ENCODE data around the gene TRAT1.

The TRAT1 gene

GRCh38 chr3:108883373-108883772 is 60.8 kb downstream of the TRAT1 start:
- TF ChIP-seq, protein P1, sequence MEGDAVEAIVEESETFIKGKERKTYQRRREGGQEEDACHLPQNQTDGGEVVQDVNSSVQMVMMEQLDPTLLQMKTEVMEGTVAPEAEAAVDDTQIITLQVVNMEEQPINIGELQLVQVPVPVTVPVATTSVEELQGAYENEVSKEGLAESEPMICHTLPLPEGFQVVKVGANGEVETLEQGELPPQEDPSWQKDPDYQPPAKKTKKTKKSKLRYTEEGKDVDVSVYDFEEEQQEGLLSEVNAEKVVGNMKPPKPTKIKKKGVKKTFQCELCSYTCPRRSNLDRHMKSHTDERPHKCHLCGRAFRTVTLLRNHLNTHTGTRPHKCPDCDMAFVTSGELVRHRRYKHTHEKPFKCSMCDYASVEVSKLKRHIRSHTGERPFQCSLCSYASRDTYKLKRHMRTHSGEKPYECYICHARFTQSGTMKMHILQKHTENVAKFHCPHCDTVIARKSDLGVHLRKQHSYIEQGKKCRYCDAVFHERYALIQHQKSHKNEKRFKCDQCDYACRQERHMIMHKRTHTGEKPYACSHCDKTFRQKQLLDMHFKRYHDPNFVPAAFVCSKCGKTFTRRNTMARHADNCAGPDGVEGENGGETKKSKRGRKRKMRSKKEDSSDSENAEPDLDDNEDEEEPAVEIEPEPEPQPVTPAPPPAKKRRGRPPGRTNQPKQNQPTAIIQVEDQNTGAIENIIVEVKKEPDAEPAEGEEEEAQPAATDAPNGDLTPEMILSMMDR (IDR thresholded peaks at IDR 0.05; ENCODE audit: low read depth, low read length), result no peak
- H3K4me3 ChIP-seq (ENCODE audit: low read depth, low read length), result no peak overlapping the region

DNA sequence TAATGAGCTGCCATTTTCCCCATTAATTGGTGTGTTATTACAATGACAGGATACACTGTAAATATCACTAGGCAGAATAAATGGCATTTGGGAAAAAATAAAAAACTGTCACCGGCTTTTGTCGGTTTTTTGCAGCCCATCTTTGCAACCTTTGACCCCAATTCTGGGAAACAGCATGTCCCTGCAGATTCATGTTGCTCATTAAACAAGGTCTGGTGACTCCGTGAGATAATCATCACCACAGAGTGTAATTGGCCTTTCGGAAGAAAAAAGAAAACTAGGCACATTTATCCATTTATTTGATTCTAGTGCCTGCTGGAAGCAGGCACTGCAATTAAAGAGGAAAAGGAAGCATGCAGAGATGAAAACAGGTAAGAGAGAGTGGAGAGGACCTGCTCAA is 64.5 kb downstream of the TRAT1 start:
- TF ChIP-seq, protein P1 (IDR thresholded peaks at IDR 0.05; ENCODE audit: low read depth, low read length), result no peak
- H3K4me3 ChIP-seq (ENCODE audit: low read depth, low read length), result no peak overlapping the region

DNA sequence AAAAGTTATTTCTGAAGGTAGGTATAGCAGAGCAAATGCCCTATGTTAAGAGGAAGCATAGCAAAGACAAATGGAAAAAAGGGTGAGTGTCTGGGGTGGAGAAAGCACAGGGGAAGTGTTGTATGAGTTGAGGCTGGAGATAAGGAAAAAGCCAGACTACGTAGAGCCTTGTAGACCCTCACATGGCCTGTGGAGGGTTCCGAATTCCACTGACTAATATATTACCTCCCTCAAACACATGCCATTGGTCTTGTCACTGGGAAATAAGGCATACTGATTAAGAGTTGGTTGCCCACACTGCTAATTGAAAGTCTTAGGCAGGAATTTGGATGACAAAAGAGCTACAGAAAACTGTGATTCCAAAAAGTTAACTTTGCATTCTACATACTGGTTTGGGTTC is 65.2 kb downstream of the TRAT1 start:
- TF ChIP-seq, protein P1 (IDR thresholded peaks at IDR 0.05; ENCODE audit: low read depth, low read length), result no peak
- no peak overlapping the region for H3K4me3 ChIP-seq (ENCODE audit: low read depth, low read length)

DNA sequence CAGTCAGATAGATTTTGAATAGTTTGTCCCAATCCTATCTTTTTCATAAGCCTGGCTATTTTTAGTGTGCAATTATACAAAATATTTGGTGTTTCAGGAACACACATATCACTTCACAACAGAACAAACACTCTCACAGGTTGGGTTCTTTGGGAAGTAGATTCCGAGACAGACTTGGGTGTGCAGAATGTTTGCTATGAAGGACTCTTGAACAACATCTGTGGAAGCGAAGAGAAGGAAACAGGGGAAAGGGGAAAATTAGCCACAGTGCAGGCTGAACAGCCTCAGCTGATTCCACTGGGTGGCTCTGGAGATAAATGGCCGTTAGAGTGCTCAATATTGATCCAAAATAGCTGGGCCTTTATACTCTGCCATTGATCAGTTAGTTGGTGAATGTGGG is 69.2 kb downstream of the TRAT1 start:
- TF ChIP-seq, protein P1 (IDR thresholded peaks at IDR 0.05; ENCODE audit: low read depth, low read length), result no peak
- no peak overlapping the region for H3K4me3 ChIP-seq (ENCODE audit: low read depth, low read length)

DNA sequence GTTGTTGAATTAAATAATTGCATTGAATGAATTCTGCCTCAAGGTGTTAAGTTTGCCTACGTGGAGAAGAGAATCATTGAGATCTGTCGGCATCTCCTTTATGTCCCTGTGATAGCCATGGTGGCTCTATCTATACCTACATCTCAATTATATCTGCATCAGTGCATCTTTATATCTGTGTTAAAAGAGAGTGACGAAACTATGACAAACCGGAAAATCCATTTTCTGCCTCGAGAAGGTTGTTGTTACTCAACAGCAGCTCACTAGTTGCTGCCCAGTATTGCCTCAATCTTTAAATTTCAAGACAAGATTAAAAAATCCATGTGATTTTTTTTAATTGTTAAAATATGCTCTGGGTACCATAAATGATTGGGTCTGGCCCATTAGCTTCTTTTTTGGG is 72.4 kb downstream of the TRAT1 start:
- TF ChIP-seq, protein P1 (IDR thresholded peaks at IDR 0.05; ENCODE audit: low read depth, low read length), result no peak
- H3K4me3 ChIP-seq (ENCODE audit: low read depth, low read length), result no peak overlapping the region

DNA sequence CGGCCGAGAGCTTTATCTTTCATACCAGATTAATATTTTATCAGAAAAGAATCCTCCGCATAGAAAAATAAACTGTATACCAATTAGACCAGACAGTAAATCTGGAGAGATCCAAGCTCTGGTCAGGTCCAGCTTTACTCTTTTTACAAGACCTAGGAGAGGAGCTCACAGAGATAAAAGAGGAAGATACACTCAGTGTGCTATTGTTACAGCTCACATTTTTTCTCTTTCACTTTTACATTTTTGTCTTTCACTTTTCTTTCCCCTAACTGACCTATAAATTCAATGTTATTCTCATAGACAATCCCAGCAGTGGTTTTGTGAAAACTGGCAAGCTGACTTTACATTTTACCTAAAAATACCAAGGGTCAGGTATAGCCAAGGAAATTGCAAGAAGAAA is 75.3 kb downstream of the TRAT1 start:
- TF ChIP-seq, protein P1 (IDR thresholded peaks at IDR 0.05; ENCODE audit: low read depth, low read length), result no peak
- no peak overlapping the region for H3K4me3 ChIP-seq (ENCODE audit: low read depth, low read length)

GRCh38 chr3:108899530-108899929 is 76.9 kb downstream of the TRAT1 start:
- H3K4me3 ChIP-seq (ENCODE audit: low read depth, low read length), result no peak overlapping the region

More at GRCh38 chr3:108899530-108899929, 76.9 kb downstream of the TRAT1 start:
- TF ChIP-seq, protein P1 (IDR thresholded peaks at IDR 0.05; ENCODE audit: low read depth, low read length), result no peak
